NCI-H524 (cell line): Measurements from ENCODE around the gene HRH4.

Experiments
- DNase-seq, 2 experiments: peaks; one replicate each; lab custom pipeline; 2025; lab: John Stamatoyannopoulos, UW

HRH4 gene

DNA sequence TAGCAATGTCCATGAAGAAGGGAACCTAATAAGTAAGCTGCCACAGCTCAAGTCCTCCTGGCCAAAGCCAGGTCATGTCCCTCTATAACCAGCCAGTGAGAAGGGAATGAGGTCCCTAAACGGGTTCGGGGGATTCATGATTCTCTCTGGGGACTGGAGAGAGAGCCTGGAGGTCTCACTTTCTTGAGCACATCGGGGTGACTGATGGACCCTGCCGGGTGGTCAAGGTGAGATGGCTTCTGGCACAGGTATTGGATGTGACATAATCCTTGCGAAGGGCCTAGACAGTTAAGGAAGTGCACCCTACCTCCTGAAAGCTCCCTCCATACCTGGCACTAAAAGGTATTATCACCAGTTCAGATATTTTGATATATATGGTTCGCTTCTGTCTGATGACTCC, 45.7 kb downstream of the HRH4 start:
- no peak for DNase-seq

DNA sequence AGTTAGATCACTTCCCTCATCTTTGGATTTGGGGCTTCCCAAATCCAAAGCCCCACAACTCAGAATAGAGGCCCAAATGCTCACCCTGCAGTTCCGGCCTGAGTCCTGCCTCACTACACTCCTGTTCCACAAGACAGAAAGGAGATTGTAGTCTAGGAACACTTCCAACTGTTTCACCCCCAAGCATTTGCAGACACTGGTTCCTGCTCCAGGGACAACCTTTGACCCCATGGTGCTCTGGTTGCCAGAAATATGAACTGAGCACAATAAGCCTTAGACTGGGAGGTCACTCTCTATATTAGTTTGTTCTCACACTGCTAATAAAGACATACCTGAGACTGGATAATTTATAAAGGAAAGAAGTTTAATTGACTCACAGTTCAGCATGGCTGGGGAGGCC, 49.0 kb downstream of the HRH4 start:
- no peak for DNase-seq

DNA sequence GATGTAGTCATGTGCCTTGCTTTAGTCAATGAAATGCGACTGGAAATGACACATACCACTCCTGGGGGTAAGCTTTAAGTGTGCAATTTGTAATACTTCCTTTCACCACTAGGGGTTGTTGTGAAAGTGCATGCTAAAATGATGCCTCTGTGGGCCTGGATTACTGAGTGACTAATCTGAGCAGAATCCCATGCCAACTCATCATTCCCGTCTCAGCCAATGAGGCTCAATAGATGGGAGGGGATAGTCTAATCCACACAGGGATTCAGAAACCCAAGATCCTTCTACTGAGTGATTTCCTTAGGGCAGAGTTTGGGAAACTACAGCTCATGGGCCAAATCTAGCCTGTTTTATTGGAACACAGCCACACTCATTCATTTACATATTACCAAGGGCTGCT, 54.0 kb downstream of the HRH4 start:
- peak in 1 of 2 experiments; percentile 33 for DNase-seq

DNA sequence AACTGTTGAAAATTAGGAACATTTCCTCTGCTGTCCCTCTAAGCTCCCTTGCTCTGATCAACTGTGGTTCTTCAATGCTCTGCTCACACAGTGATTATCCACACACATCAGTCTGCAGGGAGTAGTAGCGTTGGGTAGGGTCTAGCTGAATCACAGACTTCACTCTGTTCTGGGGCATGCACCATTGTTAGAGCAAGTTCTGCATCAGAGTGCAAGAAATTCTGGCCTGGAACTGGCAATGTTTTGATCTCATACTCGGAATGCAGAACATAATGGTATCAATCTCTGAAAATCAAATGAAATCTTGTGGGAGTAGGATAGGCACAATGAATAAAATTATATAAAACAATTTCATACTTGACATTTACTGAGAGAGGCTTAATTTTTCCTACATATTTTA, 55.3 kb downstream of the HRH4 start:
- no peak for DNase-seq

DNA sequence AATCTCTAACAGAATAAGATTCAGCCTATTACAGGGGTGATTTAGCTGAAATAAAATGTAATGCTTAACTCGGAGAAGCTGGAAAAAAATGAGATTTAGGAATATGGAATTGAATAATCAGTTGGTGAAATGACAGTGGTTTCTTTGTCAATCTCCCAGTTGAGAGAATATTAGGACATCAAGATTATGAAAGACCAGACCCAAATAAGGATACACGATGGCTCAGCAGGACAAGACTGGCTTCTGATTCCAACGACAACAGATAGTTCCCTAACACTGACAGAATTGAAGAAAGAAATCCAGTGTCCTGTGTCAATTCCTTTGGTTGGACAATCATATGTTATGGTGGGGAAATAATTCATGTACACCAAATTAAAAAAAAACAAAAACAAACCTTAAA, 55.8 kb downstream of the HRH4 start:
- DNase-seq: no peak

DNA sequence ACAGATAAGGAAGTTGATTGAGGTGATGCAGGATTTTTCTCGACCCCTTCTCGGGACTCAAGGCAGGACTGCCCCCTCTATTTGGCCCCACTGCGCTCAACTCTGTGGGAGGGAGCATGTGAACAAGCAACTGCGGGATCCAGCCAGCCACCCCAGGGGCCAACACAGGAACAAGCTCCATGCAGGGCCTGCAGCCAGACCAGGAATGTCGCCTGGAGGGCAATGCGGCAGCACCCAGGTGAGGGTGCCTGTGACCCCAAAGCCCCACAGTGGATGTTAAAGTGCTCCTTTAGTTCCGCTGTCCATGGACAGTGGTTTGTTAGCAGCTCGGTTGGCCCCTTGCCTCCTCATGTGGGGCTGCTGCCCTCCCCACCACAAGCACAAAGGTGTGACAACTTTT, 57.1 kb downstream of the HRH4 start:
- DNase-seq: no peak

DNA sequence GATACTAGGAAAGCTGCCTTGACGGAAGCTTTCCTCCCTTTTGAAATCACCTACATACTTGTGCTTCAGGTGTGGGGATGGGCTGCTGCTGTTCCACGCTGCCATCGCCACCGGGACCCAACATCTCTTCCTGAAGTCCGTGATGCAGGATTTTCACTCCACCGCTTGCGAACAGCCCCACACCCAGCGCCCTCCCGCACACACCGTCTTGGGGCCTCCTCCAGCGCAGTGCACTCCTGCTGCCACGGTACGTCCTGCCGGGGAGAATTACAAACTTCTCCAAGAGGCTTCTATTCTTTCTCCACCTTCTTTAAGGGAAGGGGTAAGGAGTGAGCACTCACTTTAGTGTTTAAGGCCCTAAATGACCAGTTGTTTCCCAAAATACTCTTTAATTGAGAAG, 58.2 kb downstream of the HRH4 start:
- no peak for DNase-seq
